SK-N-SH (cell line): ENCODE results near the gene DPYSL4. TPM values are rescaled to one million over a fixed set of nuclear protein-coding genes. Genes with fewer than 3 reads are reported as not detected.

ENCODE experiments used
- CTCF ChIA-PET: fragments of 300-600, 350-600 bp; formaldehyde crosslinking; extraction: SDS; loops from one replicate; lab custom pipeline; 2021; lab: Yijun Ruan, JAX
- POLR2A ChIA-PET: fragments of 350-600 bp; sonication (Branson Sonifier 250); formaldehyde crosslinking; extraction: SDS; loops from one replicate; lab custom pipeline; 2020; ENCODE audit warnings: antibody characterized with exemption, inconsistent platforms; lab: Yijun Ruan, JAX
- DNase-seq: peaks from one replicate; pipeline ENCODE4 v3.0.0; 2012
- H2AFZ ChIP-seq: fragments of 200-600 bp; sonication (generic); 2 replicates; pipeline ENCODE4 v1.8.1; 2016; ENCODE audit warnings: antibody characterized with exemption, mild to moderate bottlenecking, low read depth
- H3F3A ChIP-seq: fragments of 200-600 bp; sonication (generic); replicated peaks from 2 replicates; pipeline ENCODE3; 2016; ENCODE audit warnings: antibody characterized with exemption, mild to moderate bottlenecking; ENCODE audit not compliant: insufficient read depth
- H3K27ac ChIP-seq, 2 experiments: fragments of 200-500 bp in 1 of 2; fragments of 200-600 bp in 1 of 2; sonication (Bioruptor generic) in 1 of 2; sonication (generic), shearing (Covaris generic) in 1 of 2; 2 replicates each; pipeline versions ENCODE4 v1.5.1 to v1.6.1; 2014 to 2016; ENCODE audit warnings: low read depth in 2 of 2, inconsistent platforms in 1 of 2, low read length in 1 of 2, mild to moderate bottlenecking in 1 of 2, mixed read lengths in 1 of 2
- H3K27me3 ChIP-seq: fragments of 200-600 bp; sonication (generic), shearing (Covaris generic); 2 replicates; pipeline ENCODE4 v1.6.1; 2016; ENCODE audit warnings: mixed run types; ENCODE audit not compliant: insufficient read depth
- H3K36me3 ChIP-seq, 2 experiments: fragments of 200-500 bp in 1 of 2; fragments of 200-600 bp in 1 of 2; sonication (Bioruptor generic) in 1 of 2; sonication (generic) in 1 of 2; replicated peaks in 1 of 2; 2 replicates each; pipeline versions ENCODE3 to v1.5.1; 2014 to 2016; ENCODE audit warnings: low read length in 1 of 2, mild to moderate bottlenecking in 1 of 2; ENCODE audit not compliant: insufficient read depth in 2 of 2, control insufficient read depth in 1 of 2
- H3K4me1 ChIP-seq, 2 experiments: fragments of 200-500 bp in 1 of 2; fragments of 200-600 bp in 1 of 2; sonication (Bioruptor generic) in 1 of 2; sonication (generic), shearing (Covaris generic) in 1 of 2; 2 replicates each; pipeline versions ENCODE4 v1.5.1 to v1.6.1; 2014 to 2016; ENCODE audit warnings: low read depth in 1 of 2, low read length in 1 of 2, mixed run types in 1 of 2; ENCODE audit not compliant: insufficient read depth in 2 of 2, control insufficient read depth in 1 of 2
- H3K4me2 ChIP-seq: fragments of 200-600 bp; sonication (generic), shearing (Covaris generic); 2 replicates; pipeline ENCODE4 v1.6.1; 2017; ENCODE audit warnings: mixed run types
- H3K4me3 ChIP-seq, 2 experiments: fragments of 200-500 bp in 1 of 2; fragments of 200-600 bp in 1 of 2; sonication (Bioruptor generic) in 1 of 2; sonication (generic), shearing (Covaris generic) in 1 of 2; 2 replicates each; pipeline versions ENCODE4 v1.5.1 to v1.8.1; 2014 to 2016; ENCODE audit warnings: low read depth in 2 of 2, inconsistent platforms in 1 of 2, low read length in 1 of 2, mild to moderate bottlenecking in 1 of 2, mixed read lengths in 1 of 2, moderate library complexity in 1 of 2
- H3K79me2 ChIP-seq: fragments of 200-600 bp; sonication (generic); 2 replicates; pipeline ENCODE4 v1.8.1; 2017; ENCODE audit warnings: mild to moderate bottlenecking; ENCODE audit not compliant: insufficient read depth
- H3K9ac ChIP-seq: fragments of 200-600 bp; sonication (generic); 2 replicates; pipeline ENCODE4 v1.6.1; 2017; ENCODE audit warnings: mixed run types
- H3K9me2 ChIP-seq: fragments of 200-600 bp; sonication (generic); 2 replicates; pipeline ENCODE4 v1.6.1; 2017; ENCODE audit warnings: mixed run types
- H3K9me3 ChIP-seq: fragments of 200-600 bp; sonication (generic); 2 replicates; pipeline ENCODE4 v1.6.1; 2017; ENCODE audit warnings: mixed run types, mild to moderate bottlenecking, moderate library complexity
- H4K20me1 ChIP-seq: fragments of 200-600 bp; sonication (generic); 2 replicates; pipeline ENCODE4 v1.6.1; 2017; ENCODE audit warnings: mild to moderate bottlenecking, mixed run types; ENCODE audit not compliant: insufficient read depth
- EZH2phosphoT487 ChIP-seq: fragments of 200-600 bp; sonication (generic); IDR thresholded peaks from 2 replicates; pipeline ENCODE4 v1.6.1; 2017; ENCODE audit warnings: low read depth, mixed run types, mild to moderate bottlenecking, antibody characterized with exemption, moderate library complexity, borderline replicate concordance
- FOSL2 ChIP-seq: IDR thresholded peaks from 2 replicates; pipeline ENCODE4 v1.4.0; 2012; ENCODE audit warnings: low read depth, mild to moderate bottlenecking, moderate library complexity, borderline replicate concordance
- FOXJ3 ChIP-seq: sonication (generic); formaldehyde crosslinking; IDR thresholded peaks from 2 replicates; pipeline ENCODE4 v1.5.1; 2020; ENCODE audit warnings: mild to moderate bottlenecking, missing genetic modification reagents
- FOXM1 ChIP-seq: IDR thresholded peaks from 2 replicates; pipeline ENCODE4 v1.4.0; 2012; ENCODE audit warnings: low read depth, mild to moderate bottlenecking
- GABPA ChIP-seq: IDR thresholded peaks from 2 replicates; pipeline ENCODE4 v1.4.0; 2012; ENCODE audit warnings: low read depth, mild to moderate bottlenecking
- GATA2 ChIP-seq: sonication (generic); formaldehyde crosslinking; IDR thresholded peaks from 2 replicates; pipeline ENCODE4 v1.5.0; 2020; ENCODE audit warnings: mild to moderate bottlenecking, missing genetic modification reagents
- JUND ChIP-seq: IDR thresholded peaks from 2 replicates; pipeline ENCODE4 v1.4.0; 2012
- MAX ChIP-seq: IDR thresholded peaks from 2 replicates; pipeline ENCODE4 v1.4.0; 2012; ENCODE audit warnings: low read depth
- PBX3 ChIP-seq: IDR thresholded peaks from 2 replicates; pipeline ENCODE4; 2012
- RAD21 ChIP-seq: IDR thresholded peaks from 2 replicates; pipeline ENCODE4 v1.6.1; 2012; ENCODE audit warnings: mild to moderate bottlenecking, low read length
- RCOR1 ChIP-seq: fragments of 150-350 bp; IDR thresholded peaks from 2 replicates; pipeline ENCODE4 v1.6.1; 2017; ENCODE audit warnings: antibody characterized with exemption, low read length
- RFX5 ChIP-seq: IDR thresholded peaks from 2 replicates; pipeline ENCODE4 v1.6.1; 2012; ENCODE audit warnings: mild to moderate bottlenecking, improper control_type of control experiment, low read length
- SMC3 ChIP-seq: IDR thresholded peaks from 2 replicates; pipeline ENCODE4 v1.6.1; 2012; ENCODE audit warnings: low read depth, low read length, improper control_type of control experiment
- USF1 ChIP-seq: IDR thresholded peaks from 2 replicates; pipeline ENCODE4 v1.4.0; 2012; ENCODE audit warnings: low read depth, borderline replicate concordance
- YY1 ChIP-seq: IDR thresholded peaks from 2 replicates; pipeline ENCODE4 v1.4.0; 2012; ENCODE audit warnings: low read depth, mild to moderate bottlenecking
- WGBS: methylation state at CpG from one replicate; pipeline ENCODE4 v1.1.6; 2017; ENCODE audit warnings: low lambda C conversion rate; 5-methylcytosine and 5-hydroxymethylcytosine counted together
- polyA plus RNA-seq, 3 experiments: library from polyadenylated mRNA; depleted of rRNA; stranded (reverse); fragments of >200 nt; gene quantifications; 2 replicates each; pipeline ENCODE4 v1.2.3, GENCODE V29; 2012

The DPYSL4 gene
- polyA plus RNA-seq, 1 of the 3 experiments (the other 2 are of a cell fraction): 21.8 TPM

GRCh38 chr10:132169031-132169765 is 17.6 kb upstream of the DPYSL4 start:
- CTCF ChIA-PET: interaction anchor here (1.3 kb wide), 1 partner anchor 184 kb away, joined by 3 read pairs; no protein-coding TSS in a partner anchor
- WGBS: 68% methylated on average over 14 of the region's 42 CpGs
- POLR2A ChIA-PET: no interaction called here
- H2AFZ ChIP-seq: no peak overlapping the region
- H3K36me3 ChIP-seq: no peaks in the 10 kb centered on the region
- no peaks in the 10 kb centered on the region for H3F3A ChIP-seq
- no peak for TF ChIP-seq PBX3
- no peak for TF ChIP-seq YY1
- TF ChIP-seq GATA2 (CRISPR knock-in tag): no peak
- no peak for TF ChIP-seq USF1
- TF ChIP-seq EZH2phosphoT487: no peak
- TF ChIP-seq MAX: no peak
- TF ChIP-seq JUND: no peak
- TF ChIP-seq RFX5: no peak
- no peak for TF ChIP-seq FOSL2
- no peak for TF ChIP-seq FOXJ3 (CRISPR knock-in tag)
- no peak for TF ChIP-seq GABPA
- TF ChIP-seq SMC3: no peak
- no peak for TF ChIP-seq RCOR1
- TF ChIP-seq RAD21: no peak
- no peaks in the 10 kb centered on the region for H3K9me3 ChIP-seq
- H3K9me2 ChIP-seq: no peaks in the 10 kb centered on the region
- no peaks in the 10 kb centered on the region for H4K20me1 ChIP-seq
- H3K27ac ChIP-seq: no peak overlapping the region
- H3K4me2 ChIP-seq: no peak overlapping the region
- no peak for DNase-seq
- no peaks in the 10 kb centered on the region for H3K79me2 ChIP-seq
- H3K4me1 ChIP-seq: peaks cover 0 to 4% of the 10 kb centered on the region in 2 experiments; a peak in 1 of 4 replicates
- no peak overlapping the region for H3K4me3 ChIP-seq
- no peaks in the 10 kb centered on the region for H3K27me3 ChIP-seq
- no peak overlapping the region for H3K9ac ChIP-seq

GRCh38 chr10:132169766-132170560 is 16.8 kb upstream of the DPYSL4 start:
- no peak overlapping the region for H3K4me3 ChIP-seq
- no peaks in the 10 kb centered on the region for H3K9me3 ChIP-seq
- no peaks in the 10 kb centered on the region for H3K36me3 ChIP-seq
- DNase-seq: no peak
- CTCF ChIA-PET: interaction anchor here (1.3 kb wide), 1 partner anchor 183 kb away, joined by 3 read pairs; no protein-coding TSS in a partner anchor
- WGBS: 81% methylated on average over 17 of the region's 46 CpGs
- H3F3A ChIP-seq: no peaks in the 10 kb centered on the region
- H3K9ac ChIP-seq: no peak overlapping the region
- no peak overlapping the region for H3K4me2 ChIP-seq
- no peak overlapping the region for H3K27ac ChIP-seq
- no peak overlapping the region for H2AFZ ChIP-seq
- no peaks in the 10 kb centered on the region for H3K27me3 ChIP-seq
- no peaks in the 10 kb centered on the region for H3K9me2 ChIP-seq
- no peaks in the 10 kb centered on the region for H4K20me1 ChIP-seq
- H3K4me1 ChIP-seq: peaks cover 0 to 4% of the 10 kb centered on the region in 2 experiments; a peak in 1 of 4 replicates
- TF ChIP-seq RAD21 (peak; percentile 30; the same call in 1 of the 2 replicates), FOXM1 (no peak)
- TF ChIP-seq, all 33 proteins: peak for 1
- POLR2A ChIA-PET: no interaction called here
- H3K79me2 ChIP-seq: no peaks in the 10 kb centered on the region
